A549 (cell line): ENCODE results near the gene ZNF469. TPM values are rescaled to one million over a fixed set of nuclear protein-coding genes. Genes with fewer than 3 reads are reported as not detected.

Experiments used
- ATAC-seq, 2 experiments: fragments of 200-7000 bp in 1 of 2; fragments of >200 bp in 1 of 2; cut with Nextera tagmentation in 1 of 2; cut with Tn5 transposase in 1 of 2; 3 replicates each; pipeline versions ENCODE4 v1.8.0 to v1.9.1; 2018 to 2020; ENCODE audit warnings: mild to moderate bottlenecking in 1 of 2, moderate library complexity in 1 of 2
- CTCF ChIA-PET: fragments of 300-600 bp; sonication (Branson Sonifier 250); formaldehyde crosslinking; extraction: SDS; loops from one replicate; lab custom pipeline; 2021; ENCODE audit warnings: antibody characterized with exemption, inconsistent platforms; lab: Yijun Ruan, JAX
- POLR2A ChIA-PET: fragments of 350-600 bp; formaldehyde crosslinking; extraction: SDS; loops from one replicate; lab custom pipeline; 2021; ENCODE audit warnings: antibody characterized with exemption, inconsistent platforms; lab: Yijun Ruan, JAX
- DNase-seq, 2 experiments: peaks; one replicate each; pipeline versions ENCODE4 v3.0.0 to v3.0.0-alpha.2; 2011 to 2016; ENCODE audit warnings: low read depth in 1 of 2, low spot score in 1 of 2
- FAIRE-seq: peaks from 2 replicates; lab custom pipeline; 2011; peaks lifted over from hg19 to GRCh38; lab: Jason Lieb, UNC
- H3K27ac ChIP-seq, 2 experiments: fragments of >200 bp; sonication (Bioruptor Twin); formaldehyde crosslinking; 3 replicates each; pipeline ENCODE4 v1.5.1; 2016 to 2017
- H3K4me1 ChIP-seq: fragments of >200 bp; sonication (Bioruptor Twin); formaldehyde crosslinking; 3 replicates; pipeline ENCODE4 v1.6.1; 2016
- H3K4me2 ChIP-seq: fragments of >200 bp; sonication (Bioruptor Twin); formaldehyde crosslinking; 3 replicates; pipeline ENCODE4 v1.6.1; 2016
- H3K4me3 ChIP-seq: fragments of >200 bp; sonication (Bioruptor Twin); formaldehyde crosslinking; 3 replicates; pipeline ENCODE4 v1.5.1; 2016
- H3K9me3 ChIP-seq: fragments of >200 bp; sonication (Bioruptor Twin); formaldehyde crosslinking; 3 replicates; pipeline ENCODE4 v1.6.1; 2016
- CHD2 ChIP-seq: fragments of 150-350 bp; IDR thresholded peaks from 2 replicates; pipeline ENCODE4 v1.6.1; 2014; ENCODE audit warnings: low read length; ENCODE audit not compliant: partially characterized antibody
- E2F6 ChIP-seq: IDR thresholded peaks from 2 replicates; pipeline ENCODE4 v1.6.1; 2012; ENCODE audit warnings: low read depth, borderline replicate concordance
- ELK1 ChIP-seq: fragments of 150-350 bp; IDR thresholded peaks from 2 replicates; pipeline ENCODE4 v1.6.1; 2014; ENCODE audit warnings: low read depth, mild to moderate bottlenecking, low read length
- ESRRA ChIP-seq: fragments of 150-350 bp; IDR thresholded peaks from 2 replicates; pipeline ENCODE4 v1.6.1; 2014; ENCODE audit warnings: mild to moderate bottlenecking, low read length, borderline replicate concordance
- FOSB ChIP-seq: fragments of 250-450 bp; sonication (Bioruptor Pico); IDR thresholded peaks from 2 replicates; pipeline ENCODE4 v1.5.0; 2020; ENCODE audit warnings: mild to moderate bottlenecking, moderate library complexity
- FOXS1 ChIP-seq: fragments of 250-450 bp; sonication (Bioruptor Pico); IDR thresholded peaks from 2 replicates; pipeline ENCODE4 v1.5.0; 2020; ENCODE audit warnings: mild to moderate bottlenecking, moderate library complexity
- GATA3 ChIP-seq: IDR thresholded peaks from 2 replicates; pipeline ENCODE4 v1.6.1; 2012; ENCODE audit warnings: borderline replicate concordance
- HDAC2 ChIP-seq: fragments of 200-600 bp; sonication (generic); IDR thresholded peaks from 2 replicates; pipeline ENCODE4 v1.6.1; 2016
- HES2 ChIP-seq: fragments of >200 bp; sonication (Bioruptor Twin); formaldehyde crosslinking; IDR thresholded peaks from 2 replicates; pipeline ENCODE4 v1.6.1; 2016
- JUN ChIP-seq, 2 experiments: fragments of >200 bp; sonication (Bioruptor Twin); formaldehyde crosslinking; IDR thresholded peaks; 2 replicates in 1 of 2; 3 replicates in 1 of 2; pipeline ENCODE4 v1.6.1; 2016 to 2017
- MAX ChIP-seq: IDR thresholded peaks from 2 replicates; pipeline ENCODE4 v1.6.1; 2012
- NFE2L2 ChIP-seq: fragments of 150-350 bp; conservative IDR thresholded peaks from 2 replicates; pipeline ENCODE4 v1.6.1; 2014; ENCODE audit warnings: low read length
- POLR2A ChIP-seq: IDR thresholded peaks from 2 replicates; pipeline ENCODE4 v1.6.1; 2012; ENCODE audit warnings: mild to moderate bottlenecking, low read length
- RARB ChIP-seq: fragments of 250-450 bp; sonication (Bioruptor Pico); IDR thresholded peaks from 2 replicates; pipeline ENCODE4 v1.8.0; 2021; ENCODE audit warnings: mild to moderate bottlenecking, moderate library complexity
- RFX5 ChIP-seq: fragments of 450-650 bp; IDR thresholded peaks from 2 replicates; pipeline ENCODE4 v1.7.1; 2014; ENCODE audit warnings: antibody characterized with exemption, mild to moderate bottlenecking, moderate library complexity
- RNF2 ChIP-seq: fragments of 200-600 bp; sonication (generic); IDR thresholded peaks from 2 replicates; pipeline ENCODE4 v1.6.1; 2016; ENCODE audit warnings: low read depth, mild to moderate bottlenecking, antibody characterized with exemption, moderate library complexity, borderline replicate concordance
- TP53 ChIP-seq: fragments of 250-450 bp; sonication (Bioruptor Pico); IDR thresholded peaks from 2 replicates; pipeline ENCODE4 v1.5.0; 2021; ENCODE audit warnings: mild to moderate bottlenecking, moderate library complexity
- ZC3H11A ChIP-seq: fragments of 450-650 bp; IDR thresholded peaks from 2 replicates; pipeline ENCODE4 v1.6.1; 2014; ENCODE audit warnings: antibody characterized with exemption, mild to moderate bottlenecking
- WGBS: methylation state at CpG from one replicate; pipeline ENCODE4 v1.1.6; 2017; ENCODE audit errors: missing lambda C conversion rate; 5-methylcytosine and 5-hydroxymethylcytosine counted together
- polyA plus RNA-seq, 4 experiments: library from polyadenylated mRNA; depleted of rRNA in 3 of 4; stranded (reverse); fragments of >200 nt; fragmentation: RNase III in 1 of 4; extraction: RNeasy Plus Mini Kit Qiagen cat#74134 plus additional on column Dnase treatment in 1 of 4; gene quantifications; 2 replicates in 3 of 4; 3 replicates in 1 of 4; pipeline ENCODE4 v1.2.3, GENCODE V29; 2011 to 2017
- TF ChIP-seq, protein P1 (sequence below): fragments of 200-600 bp; sonication (generic); IDR thresholded peaks from 2 replicates; pipeline ENCODE4 v1.6.1; 2016; ENCODE audit warnings: antibody characterized with exemption, mild to moderate bottlenecking, moderate library complexity

ZNF469 gene
- polyA plus RNA-seq, 2 of the 4 experiments (the other 2 are of a cell fraction): 0.47 to 4.4 TPM

DNA sequence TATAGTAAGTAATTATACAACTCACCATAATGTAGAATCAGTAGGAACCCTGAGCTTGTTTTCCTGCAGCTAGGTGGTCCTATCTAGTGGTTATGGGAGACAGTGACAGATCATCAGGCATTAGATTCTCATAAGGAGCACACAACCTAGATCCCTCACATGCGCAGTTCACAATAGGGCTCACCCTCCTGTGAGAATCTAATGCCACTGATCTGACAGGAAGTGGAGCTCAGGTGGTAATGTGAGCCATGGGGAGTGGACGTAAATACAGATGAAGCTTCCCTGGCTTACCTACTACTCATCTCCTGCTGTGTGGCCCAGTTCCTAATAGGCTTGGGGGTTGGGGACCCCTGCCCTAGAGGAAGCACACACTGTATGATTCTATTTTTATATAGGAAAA is 21.8 kb upstream of the ZNF469 start:
- FAIRE-seq: no peak
- 88% methylated on average over 2 of the region's 2 CpGs for WGBS

DNA sequence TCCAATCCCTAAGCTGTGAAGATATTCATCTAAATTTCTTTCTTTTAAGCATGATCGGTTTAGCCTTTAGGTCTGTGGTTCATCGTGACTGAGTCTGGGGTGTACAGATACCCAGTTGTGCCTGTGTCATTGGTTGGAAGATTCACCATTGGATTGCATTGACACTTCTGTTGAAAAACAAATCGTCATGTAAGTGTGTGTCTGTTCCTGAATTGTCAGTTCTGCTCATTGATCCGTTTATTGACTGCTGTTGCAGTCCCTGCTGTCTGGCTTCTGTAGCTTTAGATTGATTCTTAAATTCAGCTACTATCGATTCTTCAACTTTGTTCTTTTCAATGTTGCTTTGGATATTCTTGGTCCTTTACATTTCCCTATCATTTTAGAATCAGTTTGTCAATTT is 21.0 kb upstream of the ZNF469 start:
- ChIA-PET CTCF (interaction anchor here (0.9 to 1.6 kb wide), 2 partner anchors 13 to 24 kb away, joined by 3 read pairs; no protein-coding TSS in a partner anchor), POLR2A (no interaction called here)
- TF ChIP-seq GATA3: no peak
- TF ChIP-seq RARB (CRISPR knock-in tag): no peak
- TF ChIP-seq, protein P1, sequence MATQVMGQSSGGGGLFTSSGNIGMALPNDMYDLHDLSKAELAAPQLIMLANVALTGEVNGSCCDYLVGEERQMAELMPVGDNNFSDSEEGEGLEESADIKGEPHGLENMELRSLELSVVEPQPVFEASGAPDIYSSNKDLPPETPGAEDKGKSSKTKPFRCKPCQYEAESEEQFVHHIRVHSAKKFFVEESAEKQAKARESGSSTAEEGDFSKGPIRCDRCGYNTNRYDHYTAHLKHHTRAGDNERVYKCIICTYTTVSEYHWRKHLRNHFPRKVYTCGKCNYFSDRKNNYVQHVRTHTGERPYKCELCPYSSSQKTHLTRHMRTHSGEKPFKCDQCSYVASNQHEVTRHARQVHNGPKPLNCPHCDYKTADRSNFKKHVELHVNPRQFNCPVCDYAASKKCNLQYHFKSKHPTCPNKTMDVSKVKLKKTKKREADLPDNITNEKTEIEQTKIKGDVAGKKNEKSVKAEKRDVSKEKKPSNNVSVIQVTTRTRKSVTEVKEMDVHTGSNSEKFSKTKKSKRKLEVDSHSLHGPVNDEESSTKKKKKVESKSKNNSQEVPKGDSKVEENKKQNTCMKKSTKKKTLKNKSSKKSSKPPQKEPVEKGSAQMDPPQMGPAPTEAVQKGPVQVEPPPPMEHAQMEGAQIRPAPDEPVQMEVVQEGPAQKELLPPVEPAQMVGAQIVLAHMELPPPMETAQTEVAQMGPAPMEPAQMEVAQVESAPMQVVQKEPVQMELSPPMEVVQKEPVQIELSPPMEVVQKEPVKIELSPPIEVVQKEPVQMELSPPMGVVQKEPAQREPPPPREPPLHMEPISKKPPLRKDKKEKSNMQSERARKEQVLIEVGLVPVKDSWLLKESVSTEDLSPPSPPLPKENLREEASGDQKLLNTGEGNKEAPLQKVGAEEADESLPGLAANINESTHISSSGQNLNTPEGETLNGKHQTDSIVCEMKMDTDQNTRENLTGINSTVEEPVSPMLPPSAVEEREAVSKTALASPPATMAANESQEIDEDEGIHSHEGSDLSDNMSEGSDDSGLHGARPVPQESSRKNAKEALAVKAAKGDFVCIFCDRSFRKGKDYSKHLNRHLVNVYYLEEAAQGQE: no peak
- TF ChIP-seq FOSB: no peak
- TF ChIP-seq ZC3H11A: no peak
- no peak for TF ChIP-seq MAX
- no peak overlapping the region for H3K27ac ChIP-seq
- H3K4me3 ChIP-seq: no peak overlapping the region
- DNase-seq (no peak), ATAC-seq (no peak), FAIRE-seq (no peak)
- 53% methylated on average over 5 of the region's 5 CpGs for WGBS
- H3K9me3 ChIP-seq: peaks cover 16% of the 10 kb centered on the region; the same call in 2 of the 3 replicates
- H3K4me1 ChIP-seq: no peaks in the 10 kb centered on the region
- H3K4me2 ChIP-seq: no peak overlapping the region

More for the DNA sequence above, 21.8 kb upstream of the ZNF469 start:
- ATAC-seq: no peak
- H3K9me3 ChIP-seq: peaks cover 16% of the 10 kb centered on the region; the same call in 2 of the 3 replicates
- H3K4me1 ChIP-seq: no peaks in the 10 kb centered on the region
- no peak overlapping the region for H3K4me3 ChIP-seq
- CTCF ChIA-PET: interaction anchor here (0.9 kb wide), 1 partner anchor 13 kb away, joined by 3 read pairs; no protein-coding TSS in a partner anchor
- H3K4me2 ChIP-seq: no peak overlapping the region
- DNase-seq: no peak
- no peak overlapping the region for H3K27ac ChIP-seq
- POLR2A ChIA-PET: no interaction called here
- TF ChIP-seq E2F6: no peak
- TF ChIP-seq NFE2L2: no peak
- no peak for TF ChIP-seq TP53 (CRISPR knock-in tag)
- TF ChIP-seq RNF2: no peak
- no peak for TF ChIP-seq ESRRA
- no peak for TF ChIP-seq JUN (IDR thresholded peaks at IDR 0.05)
- no peak for TF ChIP-seq RFX5
- TF ChIP-seq FOXS1: no peak
- TF ChIP-seq CHD2: no peak

DNA sequence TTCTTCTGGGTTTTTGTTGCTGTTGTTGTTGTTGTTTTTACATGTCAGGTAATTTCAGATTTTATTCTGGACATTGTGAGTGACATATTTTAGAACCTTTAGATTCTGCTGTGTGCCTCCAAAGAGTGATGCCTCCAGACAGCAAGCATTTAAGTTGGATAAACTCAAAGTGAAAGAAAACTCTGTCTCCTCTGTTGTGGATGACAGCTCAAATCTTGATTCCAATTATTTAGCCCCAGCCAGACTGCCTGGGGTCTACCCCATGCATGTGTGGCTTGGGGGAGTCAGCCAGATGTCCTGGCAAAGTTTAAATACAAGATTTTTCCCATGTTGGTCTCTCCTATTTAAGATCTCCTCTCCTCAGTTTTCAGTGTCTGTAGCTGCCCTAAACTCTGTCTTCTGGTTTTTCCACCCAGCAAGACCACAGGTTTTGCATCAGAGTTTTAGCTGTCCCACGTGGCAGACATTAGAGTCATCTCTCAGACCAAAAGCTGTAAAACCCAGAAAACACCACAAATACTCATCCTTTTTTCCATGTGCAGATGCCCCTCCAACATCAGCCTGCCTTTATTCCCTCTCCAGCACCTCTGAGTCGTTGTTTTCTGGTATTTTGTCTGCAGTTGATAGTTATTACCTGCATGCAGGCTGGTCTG is 19.4 kb upstream of the ZNF469 start:
- Histone ChIP-seq H3K4me2 (no peak overlapping the region), H3K4me1 (no peaks in the 10 kb centered on the region), H3K9me3 (peaks cover 16% of the 10 kb centered on the region; the same call in 2 of the 3 replicates), H3K4me3 (no peak overlapping the region), H3K27ac (no peak overlapping the region)
- 4% methylated on average over 2 of the region's 2 CpGs for WGBS
- CTCF ChIA-PET: interaction anchor here (1.3 to 1.7 kb wide), 3 partner anchors 11 to 25 kb away, joined by 3 to 6 read pairs (median 5); partner anchors contain the start of gene ZNF469
- FAIRE-seq: no peak
- no peak for ATAC-seq
- TF ChIP-seq GATA3: no peak
- TF ChIP-seq ESRRA: no peak
- no peak for TF ChIP-seq ELK1
- no peak for TF ChIP-seq HDAC2
- no peak for TF ChIP-seq HES2
- TF ChIP-seq POLR2A: no peak
- DNase-seq: no peak
- POLR2A ChIA-PET: no interaction called here
